GM21526 (cell line): Measurements from ENCODE around the gene GAGE13.
"Not testable (repeated sequence)": the region's sequence is repeated elsewhere in the genome, so short reads cannot be mapped to it uniquely, and the experiment has no call there.

ENCODE experiments used
- ATAC-seq: cut with Tn5 transposase; IDR thresholded peaks from one replicate; pipeline ENCODE4 v1.9.1; 2021; ENCODE audit warnings: moderate library complexity; ENCODE audit not compliant: unreplicated experiment, low FRiP score

GAGE13 gene, protein sequence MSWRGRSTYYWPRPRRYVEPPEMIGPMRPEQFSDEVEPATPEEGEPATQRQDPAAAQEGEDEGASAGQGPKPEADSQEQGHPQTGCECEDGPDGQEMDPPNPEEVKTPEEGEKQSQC

DNA sequence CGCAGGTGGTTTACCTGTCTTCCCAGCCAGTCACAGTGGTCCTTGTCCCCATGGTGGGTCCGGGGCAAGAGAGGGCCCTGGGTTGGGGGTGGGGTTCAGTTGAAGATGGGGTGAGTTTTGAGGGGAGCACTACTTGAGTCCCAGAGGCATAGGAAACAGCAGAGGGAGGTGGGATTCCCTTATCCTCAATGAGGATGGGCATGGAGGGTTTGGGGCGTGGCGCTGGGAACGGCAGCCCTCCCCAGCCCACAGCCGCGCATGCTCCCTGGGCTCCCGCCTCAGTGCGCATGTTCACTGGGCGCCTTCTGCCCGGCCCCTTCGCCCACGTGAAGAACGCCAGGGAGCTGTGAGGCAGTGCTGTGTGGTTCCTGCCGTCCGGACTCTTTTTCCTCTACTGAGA is at the start of gene GAGE13:
GAGE13 (plus strand) TSS at position 301 of the 400 bp plus-strand sequence. CDS start 1,156 bp downstream, outside the sequence.
- ATAC-seq, result not testable (repeated sequence)

DNA sequence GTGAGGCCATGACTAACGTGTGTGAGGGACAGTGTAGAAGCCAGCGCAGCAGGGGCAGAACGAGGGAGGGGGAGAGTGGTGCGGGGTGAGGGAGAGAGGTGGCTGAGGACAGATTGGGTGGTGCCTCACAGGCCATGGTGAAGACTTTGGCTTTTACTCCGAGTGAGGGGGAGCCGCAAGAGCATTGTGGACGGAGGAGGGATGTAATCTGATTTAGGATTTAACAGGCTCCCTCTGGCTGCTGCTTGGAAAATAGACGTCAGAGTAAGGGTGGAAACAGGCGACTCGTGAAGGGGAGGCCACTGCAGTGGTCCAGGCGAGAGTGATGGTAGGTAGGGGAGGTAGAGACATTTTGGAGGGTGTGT is 48.8 kb upstream of the GAGE13 start:
- no peak for ATAC-seq

DNA sequence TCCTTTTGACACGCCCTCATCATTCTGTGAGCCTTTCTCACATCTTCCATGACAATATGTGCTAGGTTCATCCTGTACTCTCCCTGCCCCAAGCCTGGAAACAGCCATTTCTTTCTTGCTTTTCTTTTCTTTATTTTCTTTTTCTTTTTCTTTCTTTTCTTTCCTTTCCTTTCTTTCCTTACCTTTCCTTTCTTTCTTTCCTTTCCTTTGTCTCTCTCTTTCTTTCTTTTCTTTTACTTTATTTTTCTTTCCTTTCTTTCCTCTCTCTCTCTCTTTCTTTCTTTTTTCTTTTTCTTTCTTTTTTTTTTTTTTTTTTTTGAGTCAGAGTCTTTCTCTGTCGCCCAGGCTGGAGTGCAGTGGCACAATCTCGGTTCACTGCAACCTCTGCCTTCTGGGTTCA is 47.2 kb upstream of the GAGE13 start:
- no peak for ATAC-seq

DNA sequence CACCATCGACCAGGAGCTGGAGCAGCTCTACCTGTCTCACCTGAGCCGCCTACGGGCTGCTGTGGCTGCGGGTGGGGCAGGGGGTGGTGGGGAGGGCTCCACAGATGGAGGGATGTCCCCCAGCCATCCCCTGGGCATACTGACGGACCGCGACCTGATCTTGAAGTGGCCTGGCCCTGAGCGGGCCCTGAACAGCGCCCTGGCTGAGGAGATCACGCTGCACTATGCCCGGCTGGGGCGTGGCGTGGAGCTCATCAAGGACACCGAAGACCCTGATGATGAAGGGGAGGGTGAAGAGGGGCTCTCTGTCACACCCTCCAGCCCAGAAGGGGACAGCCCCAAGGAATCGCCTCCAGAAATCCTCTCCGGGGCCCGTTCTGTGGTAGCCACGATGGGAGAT is 45.2 kb upstream of the GAGE13 start:
- ATAC-seq, result no peak

DNA sequence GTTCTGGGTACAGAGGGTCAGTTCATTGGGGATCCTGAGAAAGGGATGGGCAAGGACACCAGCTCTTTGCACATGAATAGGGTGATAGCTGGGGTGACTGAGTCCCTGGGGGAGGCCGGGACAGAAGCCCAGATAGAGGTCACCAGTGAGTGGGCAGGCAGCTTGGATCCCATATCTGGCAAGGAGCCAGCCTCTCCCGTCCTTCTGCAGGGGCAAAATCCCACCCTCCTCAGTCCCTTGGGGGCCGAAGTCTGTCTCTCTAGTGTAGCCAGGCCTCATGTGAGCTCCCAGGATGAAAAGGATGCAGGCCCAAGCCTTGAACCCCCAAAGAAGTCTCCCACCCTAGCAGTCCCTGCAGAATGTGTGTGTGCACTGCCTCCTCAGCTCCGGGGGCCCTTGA is 44.8 kb upstream of the GAGE13 start:
- no peak for ATAC-seq

DNA sequence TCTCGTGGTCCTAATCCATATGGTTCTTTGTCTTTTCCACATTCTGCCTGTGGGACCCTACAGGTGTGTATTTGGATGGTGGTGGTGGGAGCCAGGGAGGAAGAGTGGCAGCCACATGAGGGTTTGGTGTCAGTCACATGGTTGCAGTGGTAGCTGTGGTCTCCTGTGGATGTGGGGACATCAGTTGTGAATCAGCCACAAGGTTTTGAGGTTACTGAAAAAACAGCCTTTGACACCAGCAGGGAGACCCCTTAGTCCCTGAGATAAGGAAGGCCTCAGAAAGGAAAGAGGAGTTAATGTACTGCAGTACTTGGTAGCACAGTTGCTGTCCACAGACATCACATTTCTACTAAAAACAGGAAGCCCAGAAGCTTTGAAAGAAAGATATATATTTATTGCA is 43.7 kb upstream of the GAGE13 start:
- ATAC-seq, result no peak

DNA sequence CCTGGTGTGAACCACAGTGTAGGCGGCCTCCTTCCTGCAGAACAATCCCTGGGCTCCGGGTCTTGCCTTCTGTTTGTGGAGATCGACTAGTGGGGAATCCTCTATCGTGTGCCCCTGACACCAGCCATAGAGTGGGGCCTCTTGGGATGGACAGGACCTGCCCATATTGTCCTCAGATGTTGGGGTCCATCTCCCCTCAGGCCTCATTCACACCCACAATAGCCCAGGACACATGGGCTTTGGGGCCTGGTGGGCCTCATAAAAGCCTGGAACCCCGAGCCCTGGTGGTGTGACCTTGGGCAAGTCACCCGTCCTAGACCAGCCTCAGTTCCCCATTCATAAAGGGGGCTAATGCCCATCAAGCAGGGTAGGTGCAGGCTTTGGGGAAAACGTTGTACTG is 41.2 kb upstream of the GAGE13 start:
- ATAC-seq, result no peak

DNA sequence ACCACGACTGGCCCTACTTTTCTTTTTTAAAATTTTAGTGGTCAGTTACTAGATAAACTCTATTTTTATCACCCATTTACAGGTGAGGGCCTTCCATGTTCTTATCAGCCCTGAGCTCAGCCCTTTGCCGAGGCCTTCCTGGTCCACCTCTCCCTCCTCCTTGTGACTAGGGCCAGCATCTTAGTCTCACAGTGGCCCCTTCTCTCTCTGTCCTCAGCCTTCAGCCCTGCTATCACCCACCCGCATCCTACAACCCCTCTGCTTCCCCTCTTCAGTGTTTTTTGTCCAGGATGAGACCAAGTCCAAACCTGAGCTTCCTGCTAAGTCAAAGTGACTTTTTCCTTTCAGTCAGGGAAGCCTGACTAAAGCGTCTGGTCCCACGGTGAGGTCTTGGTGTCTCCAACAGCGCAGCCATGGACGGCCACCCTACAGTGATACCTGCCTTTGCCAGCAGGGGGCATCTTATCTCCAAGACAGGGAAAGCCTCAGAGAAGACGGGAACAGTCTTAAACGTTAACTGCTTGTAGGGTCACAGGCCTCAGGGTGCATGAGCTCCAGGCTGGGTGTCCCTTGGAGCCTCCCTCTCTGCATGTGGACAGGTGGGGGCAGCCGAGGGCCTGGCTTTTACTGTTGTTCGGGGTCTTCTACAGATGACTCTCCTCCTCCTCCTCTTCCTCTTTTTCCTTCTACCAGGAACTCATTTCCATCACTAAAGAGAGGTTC is 39.6 kb upstream of the GAGE13 start:
- ATAC-seq, result no peak

DNA sequence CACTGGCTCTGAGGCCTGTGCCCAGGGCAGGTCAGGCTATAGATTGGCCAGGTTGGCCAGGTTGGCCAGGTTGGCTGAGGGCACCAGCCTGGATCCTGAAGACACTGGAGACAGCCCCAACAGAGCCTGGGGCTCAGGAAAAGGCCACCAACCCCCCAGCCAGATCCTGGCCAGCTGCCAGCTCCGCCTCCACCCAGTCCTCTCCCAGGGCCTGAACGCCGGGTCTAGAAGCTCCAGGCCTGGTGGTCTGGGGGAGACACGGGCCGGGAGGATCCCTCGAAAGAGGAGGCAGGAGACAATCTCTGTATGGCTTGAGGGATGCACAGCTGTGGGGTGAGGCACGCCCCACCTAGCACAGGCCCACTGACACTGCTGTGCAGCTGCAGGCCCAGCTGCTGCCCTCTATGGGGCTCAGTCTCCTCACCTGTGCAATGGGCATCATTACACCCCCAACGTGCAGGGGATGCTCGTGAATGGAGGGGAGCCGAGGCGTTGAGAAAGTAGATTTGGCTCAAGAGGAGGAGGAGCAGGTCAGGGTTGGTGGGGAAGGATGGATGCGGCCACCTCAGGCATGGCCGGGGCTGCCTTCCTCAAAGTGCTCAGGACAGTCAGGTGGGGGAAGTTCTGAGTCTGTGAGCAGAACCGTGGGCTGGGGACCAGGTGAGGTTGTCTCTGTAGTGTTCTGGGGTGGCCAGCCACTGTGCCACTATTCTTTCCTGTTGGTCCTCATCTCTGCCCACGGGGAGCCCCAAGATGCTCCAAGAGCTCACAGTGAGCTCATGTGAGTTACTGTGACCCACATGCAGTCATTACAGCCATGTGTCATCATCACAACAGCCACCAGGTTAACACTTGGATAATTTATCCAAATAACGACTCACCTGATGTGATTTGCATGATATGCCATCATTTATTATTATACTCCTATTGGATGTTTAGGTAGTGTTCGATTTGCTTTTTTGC is 38.7 kb upstream of the GAGE13 start:
- no peak for ATAC-seq

DNA sequence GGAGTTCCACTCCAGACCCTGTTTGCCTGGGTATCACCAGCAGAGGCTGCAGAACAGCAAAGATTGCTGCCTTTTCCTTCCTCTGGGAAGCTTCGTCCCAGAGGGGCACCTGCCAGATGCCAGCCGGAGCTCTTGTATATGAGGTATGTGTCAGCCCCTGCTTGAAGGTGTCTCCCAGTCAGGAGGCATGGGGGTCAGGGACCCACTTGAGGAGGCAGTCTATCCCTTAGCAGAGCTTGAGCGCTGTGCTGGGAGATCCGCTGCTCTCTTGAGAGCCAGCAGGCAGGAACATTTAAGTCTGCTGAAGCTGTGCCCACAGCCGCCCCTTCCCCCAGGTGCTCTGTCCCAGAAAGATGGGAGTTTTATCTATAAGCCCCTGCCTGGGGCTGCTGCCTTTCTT is 32.1 kb upstream of the GAGE13 start:
- not testable (repeated sequence) for ATAC-seq

DNA sequence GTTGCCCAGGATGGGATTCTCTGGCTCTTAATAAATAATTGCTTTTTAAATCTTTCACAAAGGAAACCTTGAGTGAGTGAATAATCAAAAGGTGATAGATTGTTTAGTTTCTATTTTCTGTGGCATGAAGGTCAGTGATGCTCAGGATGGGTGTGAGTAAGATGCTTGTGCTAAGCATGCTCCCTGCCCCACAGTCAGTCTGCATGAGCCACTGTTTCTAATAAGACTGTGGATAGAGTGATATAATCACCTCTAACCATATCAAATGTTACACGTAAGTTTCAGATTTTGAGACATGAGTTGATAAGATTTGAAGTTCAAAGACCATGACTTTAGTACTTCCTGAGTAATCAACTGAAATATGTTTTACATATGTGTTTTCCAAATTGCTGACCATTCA is 30.7 kb upstream of the GAGE13 start:
- ATAC-seq, result no peak

DNA sequence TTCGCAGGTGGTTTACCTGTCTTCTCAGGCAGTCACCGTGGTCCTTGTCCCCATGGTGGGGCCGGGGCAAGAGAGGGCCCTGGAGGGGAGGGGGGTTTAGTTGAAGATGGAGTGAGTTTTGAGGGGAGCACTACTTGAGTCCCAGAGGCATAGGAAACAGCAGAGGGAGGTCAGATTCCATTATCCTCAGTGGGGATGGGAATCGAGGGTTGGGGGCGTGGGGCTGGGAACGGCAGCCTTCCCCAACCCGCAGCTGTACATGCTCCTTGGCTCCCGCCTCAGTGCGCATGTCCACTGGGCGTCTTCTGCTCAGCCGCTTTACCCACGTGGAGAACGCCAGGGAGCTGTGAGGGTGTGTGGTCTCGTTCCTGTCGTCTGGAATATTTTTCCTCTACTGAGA is 28.0 kb upstream of the GAGE13 start, which contains the start of gene GAGE10:
GAGE10 (plus strand) TSS at position 301 of the 400 bp plus-strand sequence. CDS start 1,214 bp downstream, outside the sequence.
- no peak for ATAC-seq

DNA sequence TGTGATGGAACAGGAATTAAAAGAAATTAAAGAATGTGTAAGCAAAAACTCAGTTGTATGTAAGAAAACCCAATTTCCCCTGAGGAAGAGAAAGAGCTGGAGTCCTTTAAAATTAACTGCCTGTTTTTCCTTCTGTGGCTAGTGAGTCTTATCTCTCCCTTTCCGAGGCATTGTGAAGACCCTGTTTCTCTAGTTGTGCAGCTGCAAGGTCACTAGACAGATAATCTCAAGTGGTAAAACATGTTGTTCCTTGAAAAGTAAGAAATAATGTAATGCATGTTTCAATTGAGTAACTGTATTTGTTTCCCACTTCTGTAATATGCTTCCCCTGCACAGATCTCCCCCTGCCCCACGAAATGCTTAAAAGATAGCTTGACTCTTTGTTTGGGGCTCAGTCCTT is 23.6 kb upstream of the GAGE13 start:
- not testable (repeated sequence) for ATAC-seq

DNA sequence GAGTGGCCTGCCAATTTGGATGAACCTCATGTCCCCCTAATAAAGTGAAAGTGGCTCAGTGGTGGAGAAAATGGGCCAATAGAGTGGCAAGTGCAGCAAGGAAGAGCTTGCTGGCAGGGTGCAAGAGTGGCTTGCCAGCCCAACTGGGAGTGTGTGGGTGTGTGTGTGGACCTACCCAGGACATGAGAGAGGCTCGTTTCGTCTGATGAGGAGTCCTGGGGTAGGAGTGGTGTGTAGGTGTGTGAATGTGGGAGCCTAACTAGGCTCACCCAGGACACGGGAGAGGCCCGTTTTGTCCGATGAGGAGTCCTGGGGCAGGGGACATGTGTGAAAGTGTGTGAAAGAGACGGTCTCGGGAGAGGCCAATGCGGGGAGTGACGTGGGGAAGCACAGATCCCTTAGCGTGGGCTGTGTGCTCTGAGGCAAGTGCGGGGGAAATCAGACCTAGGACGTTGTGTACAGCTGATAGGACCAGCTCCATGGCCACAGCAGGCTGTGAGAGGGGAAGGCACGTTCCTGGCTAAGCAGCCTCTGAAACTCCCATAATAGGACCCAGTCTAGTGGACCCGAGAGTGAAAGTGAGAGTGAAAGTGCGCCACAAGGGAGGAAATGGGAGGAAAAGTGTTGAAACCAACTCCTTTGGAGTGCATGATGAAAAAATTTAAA is 22.6 kb upstream of the GAGE13 start:
- ATAC-seq, result no peak

DNA sequence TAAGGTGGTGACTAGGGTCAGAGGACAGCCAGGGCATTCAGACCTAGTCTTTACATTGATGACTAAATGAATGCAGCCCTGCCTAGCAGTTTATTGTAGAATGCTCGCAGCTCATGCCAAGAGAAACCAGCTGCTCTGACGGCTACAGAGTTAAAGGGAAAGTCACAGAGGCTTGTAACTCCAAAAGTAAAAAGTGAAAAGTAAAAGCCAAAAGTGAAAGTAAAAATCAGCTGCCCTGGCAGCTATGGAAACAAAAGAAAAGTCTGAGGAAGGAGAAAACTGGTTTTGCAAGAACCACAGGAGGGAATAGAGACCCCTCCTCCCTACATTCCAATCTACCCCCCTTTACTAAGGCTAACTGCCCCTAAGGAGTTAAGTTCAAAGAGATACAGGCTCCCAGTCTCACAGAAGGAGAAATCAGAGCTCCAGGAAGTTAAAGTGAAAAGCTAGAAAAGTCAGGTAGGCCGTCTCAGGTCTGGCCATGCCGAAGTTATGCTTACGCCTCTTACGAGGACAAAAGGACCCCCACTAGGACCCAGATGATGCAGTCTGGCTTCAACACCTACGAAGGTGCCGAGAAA is 21.9 kb upstream of the GAGE13 start:
- no peak for ATAC-seq

DNA sequence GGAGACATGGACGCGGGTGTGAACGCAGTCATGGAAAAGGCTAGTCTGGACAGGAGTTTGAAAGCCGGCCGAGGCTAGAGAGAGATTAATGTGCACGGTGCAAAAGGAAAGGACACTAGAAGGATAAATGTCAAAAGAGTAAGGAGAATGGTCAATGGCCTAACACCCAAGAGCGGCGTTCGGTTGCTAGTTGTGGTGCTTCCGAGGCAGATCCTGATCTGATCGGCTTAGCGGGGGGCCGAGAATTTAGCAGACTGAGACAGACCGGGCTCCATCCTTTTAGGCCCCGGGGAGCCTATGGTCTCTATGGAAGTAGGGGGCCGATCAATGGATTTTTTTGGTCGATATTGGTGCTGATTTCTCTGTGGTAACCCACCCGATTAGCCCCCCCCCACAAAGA is 21.0 kb upstream of the GAGE13 start:
- ATAC-seq, result no peak

DNA sequence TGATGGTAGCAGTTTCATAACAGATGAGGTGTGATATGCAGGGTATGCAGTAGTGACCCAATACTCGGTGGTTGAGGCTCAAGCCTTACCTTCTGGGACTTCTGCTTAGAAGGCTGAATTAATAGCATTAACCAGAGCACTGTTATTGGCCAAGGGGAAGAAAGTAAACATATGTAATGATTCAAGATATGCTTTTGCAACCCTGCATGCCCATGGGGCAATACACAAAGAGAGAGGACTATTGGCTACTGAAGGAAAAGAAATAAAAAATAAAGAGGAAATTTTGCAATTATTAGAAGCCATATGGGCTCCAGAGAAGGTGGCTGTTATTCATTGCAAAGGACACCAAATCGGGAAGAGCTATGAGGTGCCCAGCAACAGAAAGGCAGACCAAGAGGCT is 19.2 kb upstream of the GAGE13 start:
- ATAC-seq, result no peak

DNA sequence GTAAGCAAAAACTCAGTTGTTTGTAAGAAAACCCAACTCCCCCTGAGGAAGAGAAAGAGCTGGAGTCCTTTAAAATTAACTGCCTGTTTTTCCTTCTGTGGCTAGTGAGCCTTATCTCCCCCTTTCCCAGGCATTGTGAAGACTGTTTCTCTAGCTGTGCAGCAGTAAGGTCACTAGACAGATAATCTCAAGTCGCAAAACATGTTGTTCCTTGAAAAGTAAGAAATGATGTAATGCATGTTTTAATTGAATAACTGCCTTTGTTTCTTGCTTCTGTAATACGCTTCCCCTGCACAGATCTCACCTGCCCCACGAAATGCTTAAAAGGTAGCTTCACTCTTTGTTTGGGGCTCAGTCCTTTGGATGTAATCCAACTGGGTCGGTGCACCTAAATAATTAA is 15.3 kb upstream of the GAGE13 start:
- no peak for ATAC-seq

DNA sequence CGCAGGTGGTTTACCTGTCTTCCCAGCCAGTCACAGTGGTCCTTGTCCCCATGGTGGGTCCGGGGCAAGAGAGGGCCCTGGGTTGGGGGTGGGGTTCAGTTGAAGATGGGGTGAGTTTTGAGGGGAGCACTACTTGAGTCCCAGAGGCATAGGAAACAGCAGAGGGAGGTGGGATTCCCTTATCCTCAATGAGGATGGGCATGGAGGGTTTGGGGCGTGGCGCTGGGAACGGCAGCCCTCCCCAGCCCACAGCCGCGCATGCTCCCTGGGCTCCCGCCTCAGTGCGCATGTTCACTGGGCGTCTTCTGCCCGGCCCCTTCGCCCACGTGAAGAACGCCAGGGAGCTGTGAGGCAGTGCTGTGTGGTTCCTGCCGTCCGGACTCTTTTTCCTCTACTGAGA is 9.6 kb upstream of the GAGE13 start, which contains the start of gene GAGE12J:
GAGE12J (plus strand) TSS at position 301 of the 400 bp plus-strand sequence. CDS start 1,157 bp downstream, outside the sequence.
- not testable (repeated sequence) for ATAC-seq

DNA sequence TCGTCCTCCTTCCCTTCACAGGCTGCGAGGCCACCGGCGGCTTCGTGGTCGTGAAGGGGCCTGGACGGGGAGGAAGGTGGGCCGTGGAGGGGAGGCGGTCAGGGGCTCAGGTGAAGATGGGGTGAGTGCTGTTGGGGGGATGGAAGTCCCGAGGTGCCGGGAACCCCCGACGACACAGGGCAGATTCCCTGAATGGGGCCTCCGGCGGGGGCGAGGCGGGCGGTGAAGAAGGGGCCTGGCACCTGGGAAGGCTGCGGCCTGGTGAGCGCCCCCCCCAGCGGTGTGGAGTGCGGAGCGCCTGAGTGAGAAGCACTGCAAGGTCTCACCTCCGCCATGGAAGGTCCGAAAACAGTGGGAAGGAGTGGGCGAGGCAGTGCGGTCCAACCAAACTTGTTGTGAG is 9.1 kb upstream of the GAGE13 start:
- not testable (repeated sequence) for ATAC-seq
